ENCODE measurements around the gene C2CD3.
A peak's percentile ranks its signal among the peaks of the same experiment; 100 is the strongest.

The C2CD3 gene

GRCh38 chr11:74170694-74171629 lies at the start of gene C2CD3, which contains the start of gene PPME1:
Gene C2CD3 (minus strand): TSS chr11:74171002. CDS start chr11:74170792, 210 bp downstream.
Gene PPME1 (plus strand): TSS chr11:74171289. CDS start chr11:74171422, 133 bp downstream.
- DNase-seq = peak; percentile 98

GRCh38 chr11:74220376-74220775 lies 49.6 kb upstream of the C2CD3 start:
- no peak for DNase-seq

- no peak for DNase-seq
Measured at GRCh38 chr11:74212533-74212932, 41.7 kb upstream of the C2CD3 start.

GRCh38 chr11:74208507-74208906 lies 37.7 kb upstream of the C2CD3 start:
- no peak for DNase-seq

GRCh38 chr11:74206746-74207145 lies 35.9 kb upstream of the C2CD3 start:
- DNase-seq = no peak

GRCh38 chr11:74205181-74205580 lies 34.4 kb upstream of the C2CD3 start:
- no peak for DNase-seq

- DNase-seq = no peak
Measured at GRCh38 chr11:74204701-74205100, 33.9 kb upstream of the C2CD3 start.

GRCh38 chr11:74203966-74204365 lies 33.2 kb upstream of the C2CD3 start:
- DNase-seq = no peak

GRCh38 chr11:74196781-74197486 lies 26.1 kb upstream of the C2CD3 start:
- DNase-seq = no peak

GRCh38 chr11:74195828-74196227 lies 25.0 kb upstream of the C2CD3 start:
- DNase-seq = no peak

GRCh38 chr11:74185695-74186094 lies 14.9 kb upstream of the C2CD3 start:
- no peak for DNase-seq

GRCh38 chr11:74185285-74185684 lies 14.5 kb upstream of the C2CD3 start:
- DNase-seq = no peak

- DNase-seq = no peak
Measured at GRCh38 chr11:74182635-74183034, 11.8 kb upstream of the C2CD3 start.

GRCh38 chr11:74179234-74180052 lies 8.6 kb upstream of the C2CD3 start:
- no peak for DNase-seq

- no peak for DNase-seq
Measured at GRCh38 chr11:74175920-74176319, 5.1 kb upstream of the C2CD3 start.

GRCh38 chr11:74171997-74172396 lies 1.2 kb upstream of the C2CD3 start:
- no peak for DNase-seq

- DNase-seq = no peak
Measured at GRCh38 chr11:74171630-74171968, 797 bp upstream of the C2CD3 start.

- no peak for DNase-seq
Measured at GRCh38 chr11:74169738-74170458, 904 bp downstream of the C2CD3 start.

- DNase-seq = no peak
Measured at GRCh38 chr11:74168838-74169237, 2.0 kb downstream of the C2CD3 start.

- no peak for DNase-seq
Measured at GRCh38 chr11:74162681-74163467, 7.9 kb downstream of the C2CD3 start.

GRCh38 chr11:74159642-74160041 lies 11.2 kb downstream of the C2CD3 start:
- no peak for DNase-seq

GRCh38 chr11:74157169-74157568 lies 13.6 kb downstream of the C2CD3 start:
- DNase-seq = no peak

All from stimulated activated CD4-positive, alpha-beta T cell treated with anti-CD3 and anti-CD28 coated beads, Interleukin-4, amount 100 ng/mL, for 24 hours (primary cell).